RWPE1 (cell line): ENCODE measurements around the gene OGG1.

Experiments
- CTCF ChIA-PET: fragments of 350-600 bp; sonication (Branson Sonifier 250); formaldehyde crosslinking; extraction: SDS; loops from one replicate; lab custom pipeline; 2021; lab: Yijun Ruan, JAX
- POLR2A ChIA-PET: fragments of 400-600 bp; formaldehyde crosslinking; extraction: SDS; loops from one replicate; lab custom pipeline; 2020; ENCODE audit warnings: antibody characterized with exemption; ENCODE audit not compliant: low non-redundant PET; lab: Yijun Ruan, JAX
- DNase-seq: peaks from one replicate; pipeline ENCODE4 v3.0.0; 2012; ENCODE audit warnings: low spot score
- H3K27ac ChIP-seq: fragments of 450-650 bp; 2 replicates; pipeline ENCODE4 v1.5.1; 2017
- CTCF ChIP-seq: fragments of 450-650 bp; conservative IDR thresholded peaks from 2 replicates; pipeline ENCODE4 v1.5.1; 2017; ENCODE audit warnings: low read depth, mild to moderate bottlenecking

OGG1 gene

GRCh38 chr3:9776896-9777693 is 27.3 kb downstream of the OGG1 start:
- no peak for DNase-seq
- CTCF ChIA-PET = no interaction called here

GRCh38 chr3:9777694-9778021 is 27.9 kb downstream of the OGG1 start:
- no peak overlapping the region for H3K27ac ChIP-seq
- CTCF ChIA-PET = no interaction called here
- no peak for TF ChIP-seq CTCF
- no peak for DNase-seq
- POLR2A ChIA-PET = interaction anchor here (1.0 kb wide), 1 partner anchor 8 kb away, joined by 3 read pairs; the partner anchor contains the start of gene CAMK1

More at GRCh38 chr3:9776896-9777693, 27.3 kb downstream of the OGG1 start:
- no peak overlapping the region for H3K27ac ChIP-seq
- no peak for TF ChIP-seq CTCF
- POLR2A ChIA-PET = interaction anchor here (1.0 kb wide), 1 partner anchor 7 kb away, joined by 3 read pairs; the partner anchor contains the start of gene CAMK1

GRCh38 chr3:9778143-9779074 is 28.7 kb downstream of the OGG1 start:
- no peak overlapping the region for H3K27ac ChIP-seq
- TF ChIP-seq CTCF = no peak
- CTCF ChIA-PET = no interaction called here
- POLR2A ChIA-PET = interaction anchor here (1.0 kb wide), 1 partner anchor 9 kb away, joined by 3 read pairs; the partner anchor contains the start of gene CAMK1
- no peak for DNase-seq

GRCh38 chr3:9779075-9779593 is 29.4 kb downstream of the OGG1 start:
- no peak for DNase-seq
- no peak overlapping the region for H3K27ac ChIP-seq
- ChIA-PET CTCF (no interaction called here), POLR2A (no interaction called here)
- TF ChIP-seq CTCF = no peak

- ChIA-PET CTCF (no interaction called here), POLR2A (no interaction called here)
- no peak overlapping the region for H3K27ac ChIP-seq
- no peak for DNase-seq
- no peak for TF ChIP-seq CTCF
Measured at GRCh38 chr3:9779721-9780457, 30.1 kb downstream of the OGG1 start.

- POLR2A ChIA-PET = no interaction called here
- CTCF ChIA-PET = no interaction called here
Measured at GRCh38 chr3:9780458-9780812, 30.7 kb downstream of the OGG1 start.

More at GRCh38 chr3:9780458-9780812, 30.7 kb downstream of the OGG1 start:
- DNase-seq = no peak
- no peak overlapping the region for H3K27ac ChIP-seq
- TF ChIP-seq CTCF = no peak
